GM06990 (cell line): ENCODE measurements around the gene CRTAC1.

Experiments
- DNase-seq: peaks from one replicate; pipeline ENCODE4 v3.0.0-alpha.2; 2011; ENCODE audit not compliant: insufficient read length; ENCODE audit errors: extremely low read depth
- H3K27me3 ChIP-seq: replicated peaks from 2 replicates; pipeline ENCODE4 v1.6.0; 2011; ENCODE audit warnings: low read length; ENCODE audit not compliant: control insufficient read depth, insufficient read depth
- H3K36me3 ChIP-seq: 2 replicates; pipeline ENCODE4 v1.5.1; 2011; ENCODE audit warnings: low read length; ENCODE audit not compliant: control insufficient read depth, insufficient read depth
- H3K4me3 ChIP-seq: replicated peaks from 2 replicates; pipeline ENCODE4 v1.5.1; 2011; ENCODE audit warnings: low read depth, mild to moderate bottlenecking, control low read depth, low read length
- TF ChIP-seq, protein P1 (sequence below): IDR thresholded peaks from 2 replicates; pipeline ENCODE4 v1.5.1; 2011; ENCODE audit warnings: low read length, control low read depth, mild to moderate bottlenecking, inconsistent platforms; ENCODE audit not compliant: insufficient read depth, poor library complexity, severe bottlenecking

Gene CRTAC1

GRCh38 chr10:97903128-97904017, 127.0 kb downstream of the CRTAC1 start:
- Histone ChIP-seq H3K36me3 (no peaks in the 10 kb centered on the region), H3K4me3 (no peak overlapping the region), H3K27me3 (peaks cover 10% of the 10 kb centered on the region)
- TF ChIP-seq, protein P1, sequence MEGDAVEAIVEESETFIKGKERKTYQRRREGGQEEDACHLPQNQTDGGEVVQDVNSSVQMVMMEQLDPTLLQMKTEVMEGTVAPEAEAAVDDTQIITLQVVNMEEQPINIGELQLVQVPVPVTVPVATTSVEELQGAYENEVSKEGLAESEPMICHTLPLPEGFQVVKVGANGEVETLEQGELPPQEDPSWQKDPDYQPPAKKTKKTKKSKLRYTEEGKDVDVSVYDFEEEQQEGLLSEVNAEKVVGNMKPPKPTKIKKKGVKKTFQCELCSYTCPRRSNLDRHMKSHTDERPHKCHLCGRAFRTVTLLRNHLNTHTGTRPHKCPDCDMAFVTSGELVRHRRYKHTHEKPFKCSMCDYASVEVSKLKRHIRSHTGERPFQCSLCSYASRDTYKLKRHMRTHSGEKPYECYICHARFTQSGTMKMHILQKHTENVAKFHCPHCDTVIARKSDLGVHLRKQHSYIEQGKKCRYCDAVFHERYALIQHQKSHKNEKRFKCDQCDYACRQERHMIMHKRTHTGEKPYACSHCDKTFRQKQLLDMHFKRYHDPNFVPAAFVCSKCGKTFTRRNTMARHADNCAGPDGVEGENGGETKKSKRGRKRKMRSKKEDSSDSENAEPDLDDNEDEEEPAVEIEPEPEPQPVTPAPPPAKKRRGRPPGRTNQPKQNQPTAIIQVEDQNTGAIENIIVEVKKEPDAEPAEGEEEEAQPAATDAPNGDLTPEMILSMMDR = no peak
- DNase-seq = no peak

- TF ChIP-seq, protein P1 = no peak
- no peak for DNase-seq
- Histone ChIP-seq H3K4me3 (no peak overlapping the region), H3K36me3 (no peaks in the 10 kb centered on the region), H3K27me3 (peaks cover 8% of the 10 kb centered on the region)
Observed at GRCh38 chr10:97901381-97901780, 129.0 kb downstream of the CRTAC1 start.

DNA sequence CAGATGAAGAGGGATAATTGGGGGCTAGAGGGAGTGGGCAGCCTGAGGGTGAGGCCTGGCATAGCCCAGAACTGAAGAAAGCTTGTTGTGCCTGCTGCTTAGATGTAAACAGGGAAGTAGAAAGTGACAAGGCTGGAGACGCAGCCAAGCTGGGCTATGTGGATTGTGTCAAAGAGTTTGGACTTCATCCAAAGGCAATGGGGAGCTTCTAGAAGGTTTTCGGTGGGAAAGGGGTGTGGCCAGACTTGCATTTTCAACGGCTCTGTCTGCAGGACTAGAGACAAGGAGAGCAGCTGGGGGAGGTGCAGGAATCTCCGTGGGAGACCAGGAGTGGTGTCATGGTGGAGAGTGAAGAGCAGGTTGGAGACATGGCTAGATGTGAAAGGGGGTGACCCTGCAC, 132.0 kb downstream of the CRTAC1 start:
- DNase-seq = no peak
- Histone ChIP-seq H3K27me3 (peaks cover 2% of the 10 kb centered on the region), H3K4me3 (no peak overlapping the region), H3K36me3 (no peaks in the 10 kb centered on the region)
- TF ChIP-seq, protein P1 = no peak

DNA sequence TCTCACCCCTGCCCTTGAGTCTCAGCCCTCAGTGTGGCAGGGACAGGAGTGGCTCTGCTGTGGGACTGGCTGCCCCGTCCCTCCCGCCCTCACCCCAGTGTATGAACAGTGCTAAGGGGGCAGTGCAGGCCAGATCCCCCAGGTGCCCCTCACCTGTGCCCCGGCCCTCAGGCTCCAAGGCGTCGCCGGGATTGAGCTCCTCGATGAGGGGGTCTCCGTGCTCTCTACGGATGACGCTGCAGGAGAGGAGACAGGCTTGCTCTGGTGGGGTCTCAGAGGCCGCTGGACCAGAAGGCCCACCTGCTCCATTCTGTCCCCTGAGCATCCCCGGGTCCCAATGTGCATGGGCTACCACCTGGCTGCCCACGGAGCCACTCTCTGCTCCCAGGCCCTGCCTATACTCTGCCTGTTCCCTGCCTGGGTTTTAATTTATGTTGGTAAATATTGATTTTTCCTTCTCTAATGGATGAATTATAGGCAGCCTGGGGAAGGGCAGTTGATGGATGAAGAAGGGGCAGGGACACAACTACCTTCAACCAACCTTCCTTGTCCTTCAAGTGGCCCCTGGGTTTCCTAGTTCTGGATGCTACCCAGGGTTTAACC, 133.6 kb downstream of the CRTAC1 start:
- Histone ChIP-seq H3K27me3 (peaks cover 2% of the 10 kb centered on the region), H3K36me3 (no peaks in the 10 kb centered on the region), H3K4me3 (no peak overlapping the region)
- no peak for DNase-seq
- TF ChIP-seq, protein P1 = no peak

GRCh38 chr10:97895915-97896314, 134.5 kb downstream of the CRTAC1 start:
- Histone ChIP-seq H3K27me3 (peaks cover 2% of the 10 kb centered on the region), H3K4me3 (no peak overlapping the region), H3K36me3 (no peaks in the 10 kb centered on the region)
- TF ChIP-seq, protein P1 = no peak
- DNase-seq = no peak
